ENCODE data around the gene SVEP1.

SVEP1 gene

DNA sequence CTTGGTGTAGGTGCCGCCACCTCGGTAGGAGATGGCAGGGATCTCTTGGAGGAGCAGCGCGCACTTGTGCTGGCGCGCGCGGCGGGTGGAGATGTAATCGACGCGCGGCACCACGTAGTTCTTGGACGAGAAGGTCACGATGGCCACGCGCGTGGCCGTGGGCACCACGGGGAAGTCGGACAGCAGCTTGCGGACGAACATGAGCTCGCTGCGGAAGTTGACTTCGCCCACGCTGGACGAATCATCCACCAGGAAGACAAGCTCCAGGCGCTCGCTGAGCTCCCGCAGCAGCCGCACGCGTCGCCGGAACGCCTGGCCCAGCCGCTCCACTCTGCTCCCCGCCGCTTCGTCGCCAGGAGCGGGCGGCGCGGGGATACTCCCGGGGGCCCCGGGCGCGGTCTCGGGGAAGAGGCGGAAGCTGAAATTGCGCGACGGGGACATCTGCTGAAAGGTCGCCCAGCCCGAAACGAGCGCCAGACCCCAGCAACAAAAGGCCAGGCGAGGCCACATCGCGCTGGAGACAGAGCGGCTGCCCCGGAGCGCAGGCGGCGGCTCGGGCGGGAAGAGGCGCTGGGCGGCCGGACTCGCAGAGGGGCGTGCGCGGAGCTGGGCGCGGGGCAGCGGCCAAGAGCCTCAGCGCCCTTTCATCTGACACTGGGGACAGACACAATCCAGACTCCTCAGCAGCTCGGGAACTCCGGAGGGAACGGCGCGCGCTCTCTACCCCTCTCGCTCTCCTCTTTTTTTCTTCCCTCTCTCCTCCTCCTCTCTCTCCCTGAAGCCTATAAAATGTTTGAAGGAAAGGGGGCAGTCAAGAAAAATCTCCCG is at the start of gene SVEP1:
Gene SVEP1, minus strand, starts transcription at position 708 of the 828 bp plus-strand sequence. Its CDS starts 198 bp downstream, at position 510.
- Histone ChIP-seq H3K36me3 (ENCODE audit: control insufficient read depth, insufficient read depth, low read length) (no peaks in the 10 kb centered on the region), H3K27me3 (replicated peaks; ENCODE audit: control insufficient read depth, insufficient read depth, low read length) (no peaks in the 10 kb centered on the region; the same call in none of the 2 replicates), H3K4me3 (replicated peaks; ENCODE audit: low read depth, low read length) (no peak within 1 kb of the TSS)
- DNase-seq (ENCODE audit: extremely low read depth, insufficient read length): peak; percentile 22
- TF ChIP-seq, protein P1, sequence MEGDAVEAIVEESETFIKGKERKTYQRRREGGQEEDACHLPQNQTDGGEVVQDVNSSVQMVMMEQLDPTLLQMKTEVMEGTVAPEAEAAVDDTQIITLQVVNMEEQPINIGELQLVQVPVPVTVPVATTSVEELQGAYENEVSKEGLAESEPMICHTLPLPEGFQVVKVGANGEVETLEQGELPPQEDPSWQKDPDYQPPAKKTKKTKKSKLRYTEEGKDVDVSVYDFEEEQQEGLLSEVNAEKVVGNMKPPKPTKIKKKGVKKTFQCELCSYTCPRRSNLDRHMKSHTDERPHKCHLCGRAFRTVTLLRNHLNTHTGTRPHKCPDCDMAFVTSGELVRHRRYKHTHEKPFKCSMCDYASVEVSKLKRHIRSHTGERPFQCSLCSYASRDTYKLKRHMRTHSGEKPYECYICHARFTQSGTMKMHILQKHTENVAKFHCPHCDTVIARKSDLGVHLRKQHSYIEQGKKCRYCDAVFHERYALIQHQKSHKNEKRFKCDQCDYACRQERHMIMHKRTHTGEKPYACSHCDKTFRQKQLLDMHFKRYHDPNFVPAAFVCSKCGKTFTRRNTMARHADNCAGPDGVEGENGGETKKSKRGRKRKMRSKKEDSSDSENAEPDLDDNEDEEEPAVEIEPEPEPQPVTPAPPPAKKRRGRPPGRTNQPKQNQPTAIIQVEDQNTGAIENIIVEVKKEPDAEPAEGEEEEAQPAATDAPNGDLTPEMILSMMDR (IDR thresholded peaks at IDR 0.05; ENCODE audit: insufficient read depth, low read length, poor library complexity, severe bottlenecking): no peak

- TF ChIP-seq, protein P1 (IDR thresholded peaks at IDR 0.05; ENCODE audit: insufficient read depth, low read length, poor library complexity, severe bottlenecking): no peak
- H3K4me3 ChIP-seq (replicated peaks; ENCODE audit: low read depth, low read length): no peak overlapping the region
- H3K27me3 ChIP-seq (replicated peaks; ENCODE audit: control insufficient read depth, insufficient read depth, low read length): no peaks in the 10 kb centered on the region
- DNase-seq (ENCODE audit: extremely low read depth, insufficient read length): peak; percentile 30
- H3K36me3 ChIP-seq (ENCODE audit: control insufficient read depth, insufficient read depth, low read length): no peaks in the 10 kb centered on the region
Observed at GRCh38 chr9:110626101-110626829, 46.7 kb upstream of the SVEP1 start.

DNA sequence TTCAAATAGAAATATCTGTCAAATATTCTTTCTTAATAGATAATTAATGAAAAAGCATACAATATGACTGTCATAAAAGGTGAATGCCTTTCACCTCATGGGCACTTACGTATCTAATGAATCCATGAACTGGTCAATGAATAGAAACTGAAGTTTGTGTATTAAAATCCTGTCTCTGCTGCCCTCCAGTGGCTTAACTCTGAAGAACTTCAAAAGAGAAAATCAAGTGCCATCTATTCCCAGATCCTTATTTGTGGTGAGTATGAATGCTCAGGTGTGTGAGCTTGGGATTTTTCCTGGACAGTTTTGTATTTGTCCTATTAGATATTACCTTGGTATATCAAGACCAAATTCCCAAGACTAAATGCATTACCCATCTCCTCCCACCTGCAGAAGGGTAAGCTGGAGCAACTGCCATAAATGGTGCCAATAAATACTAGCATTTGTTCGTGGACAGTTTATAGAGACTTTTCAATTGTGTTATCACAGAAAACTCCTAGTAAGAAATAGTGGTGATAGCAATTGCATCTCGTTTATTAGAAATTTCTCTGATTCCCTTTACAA is 44.0 kb upstream of the SVEP1 start:
- TF ChIP-seq, protein P1 (IDR thresholded peaks at IDR 0.05; ENCODE audit: insufficient read depth, low read length, poor library complexity, severe bottlenecking): peak; percentile 50
- no peak for DNase-seq (ENCODE audit: extremely low read depth, insufficient read length)
- H3K4me3 ChIP-seq (replicated peaks; ENCODE audit: low read depth, low read length): no peak overlapping the region

GRCh38 chr9:110622368-110622767 is 42.8 kb upstream of the SVEP1 start:
- TF ChIP-seq, protein P1 (IDR thresholded peaks at IDR 0.05; ENCODE audit: insufficient read depth, low read length, poor library complexity, severe bottlenecking): no peak
- H3K27me3 ChIP-seq (replicated peaks; ENCODE audit: control insufficient read depth, insufficient read depth, low read length): no peaks in the 10 kb centered on the region
- no peak for DNase-seq (ENCODE audit: extremely low read depth, insufficient read length)
- no peaks in the 10 kb centered on the region for H3K36me3 ChIP-seq (ENCODE audit: control insufficient read depth, insufficient read depth, low read length)
- no peak overlapping the region for H3K4me3 ChIP-seq (replicated peaks; ENCODE audit: low read depth, low read length)

More for the DNA sequence above, 44.0 kb upstream of the SVEP1 start:
- Histone ChIP-seq H3K27me3 (replicated peaks; ENCODE audit: control insufficient read depth, insufficient read depth, low read length) (no peaks in the 10 kb centered on the region), H3K36me3 (ENCODE audit: control insufficient read depth, insufficient read depth, low read length) (no peaks in the 10 kb centered on the region)

- Histone ChIP-seq H3K4me3 (replicated peaks; ENCODE audit: low read depth, low read length) (no peak overlapping the region), H3K27me3 (replicated peaks; ENCODE audit: control insufficient read depth, insufficient read depth, low read length) (no peaks in the 10 kb centered on the region), H3K36me3 (ENCODE audit: control insufficient read depth, insufficient read depth, low read length) (no peaks in the 10 kb centered on the region)
- TF ChIP-seq, protein P1 (IDR thresholded peaks at IDR 0.05; ENCODE audit: insufficient read depth, low read length, poor library complexity, severe bottlenecking): no peak
- no peak for DNase-seq (ENCODE audit: extremely low read depth, insufficient read length)
Observed at GRCh38 chr9:110620726-110621125, 41.2 kb upstream of the SVEP1 start.

Measured in GM06990 (cell line).